HG03342 (cell line): ENCODE measurements around the gene SETBP1.
A peak's percentile ranks its signal among the peaks of the same experiment; 100 is the strongest.
"Not testable (repeated sequence)": the region's sequence is repeated elsewhere in the genome, so short reads cannot be mapped to it uniquely, and the experiment has no call there.

Experiments used
- ATAC-seq: cut with Tn5 transposase; IDR thresholded peaks from one replicate; pipeline ENCODE4 v1.9.1; 2021; ENCODE audit warnings: mild to moderate bottlenecking, moderate library complexity; ENCODE audit not compliant: unreplicated experiment

Gene SETBP1

GRCh38 chr18:44788334-44788733, 107.6 kb downstream of the SETBP1 start:
- no peak for ATAC-seq

GRCh38 chr18:44789710-44790109, 109.0 kb downstream of the SETBP1 start:
- ATAC-seq: no peak

DNA sequence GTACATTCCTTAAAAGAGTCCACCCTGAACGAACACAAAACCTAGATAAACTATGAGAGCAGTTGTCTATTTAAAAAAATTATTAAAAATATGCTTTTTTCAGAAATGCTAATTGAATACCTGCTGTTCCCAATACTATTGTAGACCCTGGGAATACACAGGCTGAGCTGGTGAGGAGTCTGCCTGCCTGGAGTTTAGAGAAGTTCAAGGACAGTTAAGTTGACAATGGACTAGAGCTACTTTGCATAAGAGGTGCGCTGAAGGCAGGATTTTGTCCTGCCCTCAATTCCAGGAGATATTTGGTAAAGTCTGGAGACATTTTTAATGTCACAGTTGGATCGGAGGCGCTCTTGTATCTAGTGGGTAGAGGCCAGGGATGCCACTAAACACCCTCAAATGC, 110.2 kb downstream of the SETBP1 start:
- no peak for ATAC-seq

- ATAC-seq: no peak
Measured at GRCh38 chr18:44791520-44791919, 110.8 kb downstream of the SETBP1 start.

GRCh38 chr18:44792456-44793061, 111.9 kb downstream of the SETBP1 start:
- ATAC-seq: no peak

- ATAC-seq: no peak
Measured at GRCh38 chr18:44793194-44793593, 112.5 kb downstream of the SETBP1 start.

GRCh38 chr18:44793685-44794084, 113.0 kb downstream of the SETBP1 start:
- ATAC-seq: no peak

DNA sequence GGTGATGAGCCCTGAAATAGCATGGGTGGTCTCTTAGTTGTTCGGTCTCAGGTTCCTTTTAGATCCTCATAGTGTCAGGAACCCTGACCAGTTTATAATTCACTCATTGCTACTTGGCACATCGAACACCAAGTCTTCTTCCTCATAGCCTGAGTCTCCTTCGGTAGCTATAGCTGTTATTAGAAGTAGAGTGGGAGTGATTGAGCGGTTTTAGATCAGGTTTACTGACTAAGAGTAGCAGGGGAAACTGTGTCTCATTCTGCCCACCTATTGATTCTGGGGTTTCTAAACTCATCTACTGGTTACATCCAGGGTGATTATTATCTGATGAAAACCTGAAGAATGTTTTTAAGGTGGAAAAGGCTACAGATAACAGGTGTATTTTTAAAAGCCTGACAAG, 114.6 kb downstream of the SETBP1 start:
- no peak for ATAC-seq

- ATAC-seq: no peak
Measured at GRCh38 chr18:44796429-44797428, 116.0 kb downstream of the SETBP1 start.

DNA sequence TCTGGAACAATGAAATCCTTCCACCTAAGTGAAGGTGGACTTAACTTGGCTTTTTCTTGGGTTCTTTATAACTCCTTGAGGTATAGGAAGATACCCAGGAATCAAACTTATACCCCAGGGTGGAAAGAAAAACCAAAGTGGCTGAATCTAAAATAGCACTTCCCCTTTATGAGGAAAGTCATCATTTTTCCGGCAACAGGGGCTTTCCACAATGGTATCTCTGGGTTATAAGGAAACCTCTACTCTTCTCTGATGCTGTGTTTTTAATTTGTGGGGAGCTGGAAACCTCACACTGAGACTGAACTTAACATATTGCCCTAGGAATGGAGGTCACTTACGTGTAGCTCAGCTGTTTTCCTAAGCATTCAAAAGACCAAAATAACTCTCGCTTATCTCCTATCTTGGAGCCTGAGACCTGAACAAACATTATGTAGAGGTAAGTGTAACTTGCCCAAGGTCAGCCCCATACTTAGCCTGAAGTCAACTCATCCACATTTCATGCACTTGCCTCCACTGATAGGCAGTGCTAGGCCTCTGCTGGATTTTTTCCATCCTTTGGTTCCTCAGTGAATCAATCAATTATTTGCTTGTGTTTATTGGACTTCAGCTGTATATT, 117.9 kb downstream of the SETBP1 start:
- no peak for ATAC-seq

DNA sequence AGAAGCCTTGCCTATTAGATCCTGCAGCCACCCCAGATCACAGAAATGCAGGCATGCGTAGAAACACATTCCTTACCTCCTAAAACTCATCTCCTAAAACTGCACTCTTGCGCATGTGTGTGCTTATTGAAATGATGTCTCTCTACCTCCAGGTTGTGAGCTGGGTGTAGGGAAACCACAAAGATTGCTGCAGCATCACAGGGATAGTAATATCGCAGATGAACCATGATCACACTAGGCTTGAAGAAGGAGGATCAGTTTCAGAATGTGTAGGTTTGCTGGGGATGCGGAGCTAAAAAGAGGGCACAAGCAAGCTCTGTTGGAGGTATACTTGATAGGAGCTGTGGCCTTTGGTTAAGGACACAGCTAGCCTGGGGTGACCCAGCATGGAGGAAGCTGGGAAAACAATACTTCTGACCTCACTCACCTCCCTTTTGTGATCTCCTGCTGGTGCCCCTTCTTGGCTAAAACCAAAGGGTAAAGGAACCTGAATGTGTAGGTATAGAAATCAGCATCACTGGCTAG, 118.8 kb downstream of the SETBP1 start:
- peak; percentile 56 for ATAC-seq

GRCh38 chr18:44799907-44800421, 119.3 kb downstream of the SETBP1 start:
- peak; percentile 54 for ATAC-seq

- not testable (repeated sequence) for ATAC-seq
Measured at GRCh38 chr18:44800766-44801165, 120.1 kb downstream of the SETBP1 start.

DNA sequence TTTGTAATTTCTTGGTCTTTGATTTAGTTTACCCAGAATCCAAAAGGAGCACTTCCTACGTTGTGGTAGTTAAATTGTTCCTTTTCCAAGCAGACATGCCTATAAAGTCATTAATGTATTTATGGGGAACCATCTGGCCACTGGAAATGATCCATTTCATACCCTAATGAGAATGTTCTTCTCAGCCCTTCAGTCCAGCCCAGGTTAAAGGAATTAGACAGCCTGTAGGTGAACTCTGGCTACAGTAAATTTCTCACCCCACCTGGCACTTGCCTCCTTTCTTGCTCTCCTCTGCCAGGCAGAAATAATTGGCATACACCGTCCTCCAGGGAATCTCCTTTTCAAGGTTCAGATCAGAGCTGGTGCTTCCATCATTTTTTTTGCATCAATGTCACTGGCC, 121.1 kb downstream of the SETBP1 start:
- no peak for ATAC-seq

DNA sequence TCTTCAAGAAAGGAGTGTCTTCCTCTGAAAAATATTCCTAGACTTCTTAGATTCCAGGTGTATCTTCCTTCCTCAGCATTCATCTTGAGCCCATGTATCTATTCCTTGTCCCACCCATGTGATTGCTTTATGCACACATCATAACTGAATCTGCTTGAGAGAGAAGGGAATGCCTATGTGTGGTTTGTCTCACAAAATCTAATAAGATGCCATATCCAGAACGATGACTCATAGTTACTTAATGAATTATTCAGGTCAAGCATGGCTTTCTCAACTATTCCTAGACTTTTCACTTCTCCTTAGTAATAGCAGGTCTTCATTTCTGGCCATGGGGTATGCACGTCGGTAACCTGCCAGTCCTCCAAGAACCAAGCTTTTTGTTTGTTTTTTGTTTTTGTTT, 121.8 kb downstream of the SETBP1 start:
- ATAC-seq: no peak

DNA sequence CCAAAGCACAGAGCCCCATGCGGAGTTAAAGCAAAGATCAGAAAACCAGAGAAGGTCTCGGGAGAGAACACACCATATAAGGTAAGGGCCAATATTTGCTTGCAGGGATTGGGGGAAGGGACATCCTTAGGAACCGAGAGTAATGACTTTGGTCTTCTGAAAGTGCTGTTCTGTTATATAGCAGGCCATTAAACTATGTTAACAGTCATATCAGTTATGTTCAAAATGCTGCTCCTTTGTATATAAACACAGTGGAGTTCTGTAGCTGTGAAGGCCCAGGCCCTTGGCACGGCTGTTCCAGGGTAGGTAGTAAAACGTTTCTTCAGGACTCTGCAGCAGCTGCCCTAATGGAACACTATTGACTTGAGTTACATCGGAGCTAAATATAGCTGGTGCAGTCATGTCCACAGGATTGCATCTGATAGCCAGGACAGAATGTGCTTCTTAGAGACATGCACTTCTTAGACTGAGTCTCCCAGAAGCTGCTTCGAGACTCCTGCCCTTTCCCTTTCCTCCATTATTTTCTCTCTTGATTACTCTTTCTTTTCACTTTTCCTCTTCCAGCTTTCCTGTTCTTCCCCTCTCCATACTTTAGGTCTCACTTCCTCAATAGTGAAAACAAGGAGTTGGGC, 122.4 kb downstream of the SETBP1 start:
- no peak for ATAC-seq

DNA sequence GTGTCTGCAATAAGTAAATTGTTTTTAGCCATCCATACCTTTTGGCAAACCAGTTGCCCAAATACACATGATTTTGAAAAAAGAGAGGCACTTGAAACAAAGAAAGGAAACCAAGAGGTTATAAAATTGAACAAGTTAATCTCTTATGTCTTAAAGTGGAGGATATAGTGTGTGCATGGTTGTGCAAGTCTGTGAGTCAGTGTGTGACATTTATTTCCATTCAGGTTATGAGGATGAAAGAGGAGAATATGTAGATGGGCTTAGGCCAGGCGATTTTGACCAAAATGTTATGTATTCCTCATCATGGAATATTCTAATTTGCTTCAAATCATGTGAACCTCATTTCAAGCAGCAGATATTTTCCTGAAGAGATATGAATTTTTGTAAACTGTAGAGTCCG, 123.3 kb downstream of the SETBP1 start:
- no peak for ATAC-seq

GRCh38 chr18:44805176-44805575, 124.5 kb downstream of the SETBP1 start:
- ATAC-seq: no peak

GRCh38 chr18:44805643-44806042, 125.0 kb downstream of the SETBP1 start:
- no peak for ATAC-seq

DNA sequence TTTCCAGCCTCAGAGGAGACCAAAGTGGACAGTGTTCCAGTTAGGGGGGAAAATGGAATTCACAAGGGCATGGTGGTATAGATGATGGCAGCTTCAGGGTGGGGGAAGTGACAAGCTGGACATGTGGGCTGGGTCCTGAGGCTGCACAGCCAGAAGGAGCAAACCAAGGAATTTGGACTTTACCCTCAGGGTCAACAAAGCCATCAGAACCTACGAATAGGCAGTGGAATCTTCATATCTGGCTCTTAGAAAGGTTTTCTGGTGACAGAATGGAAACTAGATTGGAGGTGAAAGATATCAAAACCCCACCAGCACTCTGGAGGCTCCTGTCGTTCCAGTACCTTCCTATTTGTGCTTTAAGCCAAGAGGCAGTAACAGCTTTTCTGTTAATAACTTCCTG, 127.1 kb downstream of the SETBP1 start:
- ATAC-seq: no peak
